ENCODE data around the gene ANTXR1. TPM values are rescaled to one million over a fixed set of nuclear protein-coding genes. Genes with fewer than 3 reads are reported as not detected.

The ANTXR1 gene
- total and polyA plus RNA-seq, 2 of the 8 experiments (the other 6 are each of a cell fraction or from before 2014, with no cell fraction given) = 15.8 to 44.3 TPM

- ChIA-PET POLR2A (ENCODE audit: partially characterized antibody) (no interaction called here), CTCF (ENCODE audit: partially characterized antibody) (interaction anchor here (1.1 kb wide), 1 partner anchor 140 kb away, joined by 3 read pairs; no protein-coding TSS in a partner anchor)
- no peak overlapping the region for H2AK5ac ChIP-seq (ENCODE audit: low read depth, low read length)
- H2BK5ac ChIP-seq (ENCODE audit: low read depth, low read length) = no peak overlapping the region
- no peak for FAIRE-seq
- no peaks in the 10 kb centered on the region for H3K79me2 ChIP-seq (ENCODE audit: control insufficient read depth in 1 of 2, insufficient read depth in 2 of 2, low read length in 2 of 2)
- no peaks in the 10 kb centered on the region for H3K9me3 ChIP-seq (ENCODE audit: insufficient read depth in 2 of 2, low read depth in 1 of 2, low read length in 1 of 2)
- no peak overlapping the region for H3K4ac ChIP-seq (replicated peaks; ENCODE audit: insufficient read length, low read depth, low read length)
- no peak overlapping the region for H2BK12ac ChIP-seq (ENCODE audit: low read depth, low read length)
- H4K91ac ChIP-seq (replicated peaks; ENCODE audit: insufficient read length, low read length) = no peak overlapping the region
- WGBS, 2 experiments (ENCODE audit: extremely low coverage in 1 of 2, insufficient coverage in 1 of 2, insufficient read length in 1 of 2, insufficient replicate concordance in 2 of 2, low coverage in 1 of 2, low lambda C conversion rate in 2 of 2, missing lambda C conversion rate in 1 of 2) = 73% methylated on average over 4 of the region's 4 CpGs; no CpG with 5 or more reads in 1 of the 2 experiments
- H2BK15ac ChIP-seq (ENCODE audit: low read length) = no peak overlapping the region
- H3K4me2 ChIP-seq (ENCODE audit: insufficient read depth in 1 of 2, low read depth in 2 of 2, low read length in 2 of 2) = no peak overlapping the region
- no peak overlapping the region for H4K8ac ChIP-seq (ENCODE audit: extremely low read depth, insufficient read depth, low read length)
- no peak overlapping the region for H3K4me3 ChIP-seq (ENCODE audit: extremely low read depth in 1 of 4, insufficient read depth in 2 of 4, low read depth in 3 of 4, low read length in 4 of 4)
- no peak overlapping the region for H3K9ac ChIP-seq (replicated peaks in 1 of 4; ENCODE audit: extremely low read depth in 1 of 4, low read depth in 3 of 4, low read length in 3 of 4)
- H3K27me3 ChIP-seq (replicated peaks in 1 of 4; ENCODE audit: control insufficient read depth in 3 of 4, extremely low read depth in 1 of 4, insufficient read depth in 3 of 4, low read length in 3 of 4) = no peaks in the 10 kb centered on the region
- H3K23me2 ChIP-seq (ENCODE audit: low read depth, low read length) = no peaks in the 10 kb centered on the region
- H2AFZ ChIP-seq (ENCODE audit: low read length) = no peak overlapping the region
- no peak overlapping the region for H4K5ac ChIP-seq (ENCODE audit: insufficient read length, low read depth, low read length)
- H3K4me1 ChIP-seq (replicated peaks in 1 of 4; ENCODE audit: control insufficient read depth in 3 of 4, insufficient read depth in 4 of 4, low read length in 3 of 4) = peaks cover 0 to 10% (median 3%) of the 10 kb centered on the region in 4 experiments; a peak in 3 of 7 replicates
- H4K20me1 ChIP-seq (replicated peaks in 1 of 2; ENCODE audit: control insufficient read depth in 1 of 2, insufficient read depth in 2 of 2, low read length in 2 of 2) = no peaks in the 10 kb centered on the region
- H3K27ac ChIP-seq (ENCODE audit: low read depth, low read length) = no peak overlapping the region
- no peak overlapping the region for H2BK20ac ChIP-seq (ENCODE audit: low read length)
- no peaks in the 10 kb centered on the region for H3K36me3 ChIP-seq (ENCODE audit: control insufficient read depth in 2 of 4, insufficient read depth in 4 of 4, low read length in 3 of 4)
- H3K18ac ChIP-seq (ENCODE audit: extremely low read depth, low read length) = no peak overlapping the region
- no peak overlapping the region for H3K56ac ChIP-seq (replicated peaks; ENCODE audit: insufficient read length, low read depth, low read length)
- no peaks in the 10 kb centered on the region for H3K79me1 ChIP-seq (ENCODE audit: low read depth, low read length)
- H3K23ac ChIP-seq (ENCODE audit: insufficient read length) = no peak overlapping the region
- no peak overlapping the region for H3K14ac ChIP-seq (ENCODE audit: insufficient read length)
- no peak for DNase-seq (ENCODE audit: low read depth in 1 of 2, low spot score in 2 of 2)
- no peak overlapping the region for H2BK120ac ChIP-seq (replicated peaks; ENCODE audit: low read depth, low read length)
- no peak for TF ChIP-seq RBBP5 (IDR thresholded peaks at IDR 0.05; ENCODE audit: borderline replicate concordance, low read depth, low read length)
These were observed 154.5 kb downstream of the ANTXR1 start for GRCh38 chr2:69167469-69167822.

Data from H1 (cell line).